ENCODE data around the gene ZNF574. TPM values are rescaled to one million over a fixed set of nuclear protein-coding genes. Genes with fewer than 3 reads are reported as not detected.

ZNF574 gene
- total RNA-seq, 1 experiment from 2014 or later: 35.6 TPM

DNA sequence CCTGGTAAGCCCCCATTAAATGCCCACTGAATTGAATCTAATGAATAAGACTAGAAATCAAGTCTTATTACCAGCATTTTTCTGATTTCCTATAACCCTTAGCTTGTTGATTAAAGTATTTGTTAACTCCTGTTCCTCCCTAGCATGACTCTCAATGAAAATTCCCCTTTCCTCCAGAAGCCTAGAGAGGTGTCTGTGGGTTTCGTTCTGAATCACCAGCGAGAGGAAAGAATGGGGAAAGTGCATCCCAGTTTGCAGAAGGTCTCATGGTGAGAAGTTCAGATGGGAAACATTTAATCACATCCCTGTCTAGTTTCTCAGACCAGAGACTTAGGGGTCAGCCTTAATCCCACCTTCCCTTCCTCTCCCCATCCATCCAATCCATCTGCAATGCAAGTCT is 29.4 kb downstream of the ZNF574 start:
- Histone ChIP-seq H4K8ac (replicated peaks; ENCODE audit: insufficient read length, low read depth, low read length) (no peak overlapping the region), H3T11ph (ENCODE audit: low read length) (no peak overlapping the region), H3K27me3 (ENCODE audit: insufficient read depth, low read length) (no peaks in the 10 kb centered on the region), H2AK5ac (ENCODE audit: insufficient read length, low read length) (no peak overlapping the region), H2BK5ac (ENCODE audit: insufficient read length, low read length) (no peak overlapping the region), H3K4ac (ENCODE audit: low read depth, low read length) (no peak overlapping the region), H4K5ac (ENCODE audit: insufficient read length, low read depth, low read length) (no peak overlapping the region), H3K9me3 (ENCODE audit: control insufficient read depth, low read depth, low read length) (no peaks in the 10 kb centered on the region), H4K91ac (ENCODE audit: insufficient read length, low read depth, low read length) (no peak overlapping the region), H3K23ac (ENCODE audit: insufficient read length, low read depth, low read length) (no peak overlapping the region), H3K18ac (ENCODE audit: insufficient read length, low read depth, low read length) (no peak overlapping the region), H2BK12ac (ENCODE audit: insufficient read length, low read depth, low read length) (no peak overlapping the region), H3K9ac (ENCODE audit: extremely low read depth, insufficient read length, low read length) (no peak overlapping the region), H3K4me1 (ENCODE audit: insufficient read depth, low read length) (peaks cover 3% of the 10 kb centered on the region; the same call in 1 of the 2 replicates), H3K23me2 (ENCODE audit: insufficient read length, low read depth, low read length, poor library complexity, severe bottlenecking) (no peaks in the 10 kb centered on the region), H4K20me1 (ENCODE audit: control insufficient read depth, insufficient read depth, insufficient read length) (no peaks in the 10 kb centered on the region), H3K4me2 (ENCODE audit: insufficient read depth, insufficient read length, low read length) (no peak overlapping the region), H2BK20ac (ENCODE audit: low read depth, low read length, poor library complexity, severe bottlenecking) (no peak overlapping the region), H3K27ac (ENCODE audit: insufficient read length, low read depth, low read length) (no peak overlapping the region), H2AFZ (ENCODE audit: low read length) (no peak overlapping the region), H3K56ac (ENCODE audit: insufficient read length, low read depth, low read length) (no peak overlapping the region), H2BK15ac (ENCODE audit: low read depth, low read length) (no peak overlapping the region), H3K14ac (ENCODE audit: insufficient read depth, low read length) (no peak overlapping the region), H3K79me1 (ENCODE audit: insufficient read depth, low read depth, low read length, poor library complexity, severe bottlenecking) (no peaks in the 10 kb centered on the region), H3K79me2 (ENCODE audit: insufficient read depth, low read length) (no peaks in the 10 kb centered on the region), H2BK120ac (ENCODE audit: low read depth, low read length, poor library complexity, severe bottlenecking) (no peak overlapping the region)
- no peaks in the 10 kb centered on the region; a peak in 1 of 5 replicates for H3K9me3 Mint-ChIP-seq
- no peak for TF ChIP-seq CTCF (conservative IDR thresholded peaks at IDR 0.05)
- H3K36me3 Mint-ChIP-seq (ENCODE audit: insufficient read depth in 1 of 3, low read depth in 3 of 3): no peaks in the 10 kb centered on the region
- no CpG with 5 or more reads among the region's 2 CpGs for WGBS (ENCODE audit: extremely low coverage, insufficient read length, low lambda C conversion rate)
- DNase-seq: no peak
- H3K4me1 Mint-ChIP-seq: peaks cover 7 to 14% of the 10 kb centered on the region in 2 experiments
- H3K27me3 Mint-ChIP-seq (ENCODE audit: low read depth): peaks cover 31% of the 10 kb centered on the region
- H3K27ac Mint-ChIP-seq: no peak overlapping the region
- H3K4me3 Mint-ChIP-seq: no peak overlapping the region

Data from H9 (cell line).